Measurements from ENCODE around the gene TAMM41.

Gene TAMM41

GRCh38 chr3:11832981-11833905 lies 13.4 kb downstream of the TAMM41 start:
- H2AFZ ChIP-seq (ENCODE audit: low read depth, low read length): no peak overlapping the region
- H3K4me3 ChIP-seq (ENCODE audit: low read length): no peak overlapping the region
- peaks cover 46% of the 10 kb centered on the region for H3K36me3 ChIP-seq (ENCODE audit: insufficient read depth, low read length)
- H3K9me3 ChIP-seq (ENCODE audit: low read length): no peaks in the 10 kb centered on the region
- H3K27me3 ChIP-seq (ENCODE audit: insufficient read depth, low read length): no peaks in the 10 kb centered on the region
- no peaks in the 10 kb centered on the region for H3K4me1 ChIP-seq (ENCODE audit: insufficient read depth, low read length)

- Histone ChIP-seq H3K9me3 (ENCODE audit: low read length) (no peaks in the 10 kb centered on the region), H3K4me1 (ENCODE audit: insufficient read depth, low read length) (no peaks in the 10 kb centered on the region), H3K36me3 (ENCODE audit: insufficient read depth, low read length) (peaks cover 72% of the 10 kb centered on the region), H3K27me3 (ENCODE audit: insufficient read depth, low read length) (no peaks in the 10 kb centered on the region), H3K4me3 (ENCODE audit: low read length) (no peak overlapping the region), H2AFZ (ENCODE audit: low read depth, low read length) (no peak overlapping the region)
Measured at GRCh38 chr3:11829416-11829815, 17.3 kb downstream of the TAMM41 start.

- H3K9me3 ChIP-seq (ENCODE audit: low read length): no peaks in the 10 kb centered on the region
- no peak overlapping the region for H3K4me3 ChIP-seq (ENCODE audit: low read length)
- H3K4me1 ChIP-seq (ENCODE audit: insufficient read depth, low read length): no peaks in the 10 kb centered on the region
- H3K36me3 ChIP-seq (ENCODE audit: insufficient read depth, low read length): peaks cover 60% of the 10 kb centered on the region
- H3K27me3 ChIP-seq (ENCODE audit: insufficient read depth, low read length): no peaks in the 10 kb centered on the region
- no peak overlapping the region for H2AFZ ChIP-seq (ENCODE audit: low read depth, low read length)
Measured at GRCh38 chr3:11826628-11827265, 19.9 kb downstream of the TAMM41 start.

- H3K36me3 ChIP-seq (ENCODE audit: insufficient read depth, low read length): peaks cover 63% of the 10 kb centered on the region
- H3K27me3 ChIP-seq (ENCODE audit: insufficient read depth, low read length): no peaks in the 10 kb centered on the region
- H2AFZ ChIP-seq (ENCODE audit: low read depth, low read length): no peak overlapping the region
- no peaks in the 10 kb centered on the region for H3K4me1 ChIP-seq (ENCODE audit: insufficient read depth, low read length)
- H3K4me3 ChIP-seq (ENCODE audit: low read length): no peak overlapping the region
- no peaks in the 10 kb centered on the region for H3K9me3 ChIP-seq (ENCODE audit: low read length)
Measured at GRCh38 chr3:11825301-11825700, 21.4 kb downstream of the TAMM41 start.

GRCh38 chr3:11820531-11821041 lies 26.1 kb downstream of the TAMM41 start:
- Histone ChIP-seq H3K9me3 (ENCODE audit: low read length) (no peaks in the 10 kb centered on the region), H3K4me1 (ENCODE audit: insufficient read depth, low read length) (no peaks in the 10 kb centered on the region), H3K4me3 (ENCODE audit: low read length) (no peak overlapping the region), H2AFZ (ENCODE audit: low read depth, low read length) (no peak overlapping the region), H3K36me3 (ENCODE audit: insufficient read depth, low read length) (peaks cover 49% of the 10 kb centered on the region), H3K27me3 (ENCODE audit: insufficient read depth, low read length) (no peaks in the 10 kb centered on the region)

- Histone ChIP-seq H3K4me1 (ENCODE audit: insufficient read depth, low read length) (no peaks in the 10 kb centered on the region), H3K4me3 (ENCODE audit: low read length) (no peak overlapping the region), H2AFZ (ENCODE audit: low read depth, low read length) (no peak overlapping the region), H3K36me3 (ENCODE audit: insufficient read depth, low read length) (peaks cover 44% of the 10 kb centered on the region), H3K9me3 (ENCODE audit: low read length) (no peaks in the 10 kb centered on the region), H3K27me3 (ENCODE audit: insufficient read depth, low read length) (no peaks in the 10 kb centered on the region)
Measured at GRCh38 chr3:11819146-11819689, 27.5 kb downstream of the TAMM41 start.

GRCh38 chr3:11818033-11818432 lies 28.7 kb downstream of the TAMM41 start:
- Histone ChIP-seq H2AFZ (ENCODE audit: low read depth, low read length) (no peak overlapping the region), H3K27me3 (ENCODE audit: insufficient read depth, low read length) (no peaks in the 10 kb centered on the region), H3K4me3 (ENCODE audit: low read length) (no peak overlapping the region), H3K4me1 (ENCODE audit: insufficient read depth, low read length) (no peaks in the 10 kb centered on the region), H3K9me3 (ENCODE audit: low read length) (no peaks in the 10 kb centered on the region), H3K36me3 (ENCODE audit: insufficient read depth, low read length) (peaks cover 48% of the 10 kb centered on the region)

GRCh38 chr3:11815111-11815510 lies 31.6 kb downstream of the TAMM41 start:
- H3K36me3 ChIP-seq (ENCODE audit: insufficient read depth, low read length): peaks cover 59% of the 10 kb centered on the region

GRCh38 chr3:11814663-11815062 lies 32.0 kb downstream of the TAMM41 start:
- Histone ChIP-seq H3K4me1 (ENCODE audit: insufficient read depth, low read length) (no peaks in the 10 kb centered on the region), H2AFZ (ENCODE audit: low read depth, low read length) (no peak overlapping the region), H3K9me3 (ENCODE audit: low read length) (no peaks in the 10 kb centered on the region), H3K27me3 (ENCODE audit: insufficient read depth, low read length) (no peaks in the 10 kb centered on the region), H3K4me3 (ENCODE audit: low read length) (no peak overlapping the region), H3K36me3 (ENCODE audit: insufficient read depth, low read length) (peaks cover 63% of the 10 kb centered on the region)

More at GRCh38 chr3:11815111-11815510, 31.6 kb downstream of the TAMM41 start:
- Histone ChIP-seq H3K4me1 (ENCODE audit: insufficient read depth, low read length) (no peaks in the 10 kb centered on the region), H3K27me3 (ENCODE audit: insufficient read depth, low read length) (no peaks in the 10 kb centered on the region), H2AFZ (ENCODE audit: low read depth, low read length) (no peak overlapping the region), H3K9me3 (ENCODE audit: low read length) (no peaks in the 10 kb centered on the region), H3K4me3 (ENCODE audit: low read length) (no peak overlapping the region)

- H3K9me3 ChIP-seq (ENCODE audit: low read length): no peaks in the 10 kb centered on the region
- H2AFZ ChIP-seq (ENCODE audit: low read depth, low read length): no peak overlapping the region
- H3K27me3 ChIP-seq (ENCODE audit: insufficient read depth, low read length): no peaks in the 10 kb centered on the region
- H3K36me3 ChIP-seq (ENCODE audit: insufficient read depth, low read length): peaks cover 64% of the 10 kb centered on the region
- H3K4me3 ChIP-seq (ENCODE audit: low read length): no peak overlapping the region
- no peaks in the 10 kb centered on the region for H3K4me1 ChIP-seq (ENCODE audit: insufficient read depth, low read length)
Measured at GRCh38 chr3:11810276-11810675, 36.4 kb downstream of the TAMM41 start.

GRCh38 chr3:11808231-11808630 lies 38.5 kb downstream of the TAMM41 start:
- H3K4me1 ChIP-seq (ENCODE audit: insufficient read depth, low read length): no peaks in the 10 kb centered on the region
- H3K9me3 ChIP-seq (ENCODE audit: low read length): peaks cover under 1% of the 10 kb centered on the region
- H3K27me3 ChIP-seq (ENCODE audit: insufficient read depth, low read length): no peaks in the 10 kb centered on the region
- no peak overlapping the region for H2AFZ ChIP-seq (ENCODE audit: low read depth, low read length)
- no peak overlapping the region for H3K4me3 ChIP-seq (ENCODE audit: low read length)
- H3K36me3 ChIP-seq (ENCODE audit: insufficient read depth, low read length): peaks cover 51% of the 10 kb centered on the region

GRCh38 chr3:11807686-11808085 lies 39.0 kb downstream of the TAMM41 start:
- H3K36me3 ChIP-seq (ENCODE audit: insufficient read depth, low read length): peaks cover 51% of the 10 kb centered on the region
- no peak overlapping the region for H2AFZ ChIP-seq (ENCODE audit: low read depth, low read length)

GRCh38 chr3:11805716-11806115 lies 41.0 kb downstream of the TAMM41 start:
- peaks cover 45% of the 10 kb centered on the region for H3K36me3 ChIP-seq (ENCODE audit: insufficient read depth, low read length)
- no peak overlapping the region for H3K4me3 ChIP-seq (ENCODE audit: low read length)
- H3K27me3 ChIP-seq (ENCODE audit: insufficient read depth, low read length): no peaks in the 10 kb centered on the region
- H2AFZ ChIP-seq (ENCODE audit: low read depth, low read length): no peak overlapping the region
- H3K4me1 ChIP-seq (ENCODE audit: insufficient read depth, low read length): no peaks in the 10 kb centered on the region
- H3K9me3 ChIP-seq (ENCODE audit: low read length): peaks cover 13% of the 10 kb centered on the region

More at GRCh38 chr3:11807686-11808085, 39.0 kb downstream of the TAMM41 start:
- H3K9me3 ChIP-seq (ENCODE audit: low read length): peaks cover 6% of the 10 kb centered on the region
- H3K27me3 ChIP-seq (ENCODE audit: insufficient read depth, low read length): no peaks in the 10 kb centered on the region
- H3K4me1 ChIP-seq (ENCODE audit: insufficient read depth, low read length): no peaks in the 10 kb centered on the region
- H3K4me3 ChIP-seq (ENCODE audit: low read length): no peak overlapping the region
